Suprapubic skin (tissue), 4 donors: ENCODE measurements around the gene TCF7. TPM values are rescaled to one million over a fixed set of nuclear protein-coding genes. Genes with fewer than 3 reads are reported as not detected.

Experiments used
- DNase-seq, 2 donors: peaks; one replicate each; pipeline ENCODE4 v3.0.0-alpha.2; 2019; ENCODE audit warnings: low spot score in 2 of 2
- H3K27ac ChIP-seq: fragments of 200-600 bp; sonication (generic); one replicate; pipeline ENCODE4 v1.5.1; 2019
- H3K27me3 ChIP-seq: fragments of 200-600 bp; sonication (generic); one replicate; pipeline ENCODE4 v1.5.1; 2019
- H3K36me3 ChIP-seq: fragments of 200-600 bp; sonication (generic); one replicate; pipeline ENCODE4 v1.5.1; 2019
- H3K4me1 ChIP-seq: fragments of 200-600 bp; sonication (generic); one replicate; pipeline ENCODE4 v1.5.1; 2019
- H3K4me3 ChIP-seq: fragments of 200-600 bp; sonication (generic); one replicate; pipeline ENCODE4 v1.5.1; 2019; ENCODE audit warnings: mild to moderate bottlenecking
- H3K9me3 ChIP-seq: fragments of 200-600 bp; sonication (generic); one replicate; pipeline ENCODE4 v1.5.1; 2019
- EP300 ChIP-seq: sonication (generic); formaldehyde crosslinking; IDR thresholded peaks from one replicate; pipeline ENCODE4 v1.6.1; 2017; ENCODE audit warnings: antibody characterized with exemption
- POLR2A ChIP-seq, 2 donors: fragments of 450-650 bp; IDR thresholded peaks; one replicate each; pipeline ENCODE4 v1.6.1; 2017; ENCODE audit warnings: antibody characterized with exemption in 2 of 2, mild to moderate bottlenecking in 2 of 2, moderate library complexity in 2 of 2
- POLR2AphosphoS5 ChIP-seq, 3 donors: sonication (generic); formaldehyde crosslinking; IDR thresholded peaks; one replicate each; pipeline ENCODE4 v1.6.1; 2017; ENCODE audit warnings: antibody characterized with exemption in 3 of 3
- WGBS: methylation state at CpG from one replicate; pipeline ENCODE4 v1.1.5; 2018; 5-methylcytosine and 5-hydroxymethylcytosine counted together
- total RNA-seq, 4 donors: library from RNA; depleted of rRNA; stranded (reverse); fragments of >200 nt; gene quantifications; one replicate each; pipeline ENCODE4 v1.1.0, GENCODE V29; 2016
- TF ChIP-seq, protein P1 (sequence below), 2 donors: fragments of 200-600 bp in 1 of 2; fragments of 450-650 bp in 1 of 2; sonication (generic) in 1 of 2; IDR thresholded peaks; one replicate each; pipeline ENCODE4 v1.5.1; 2016 to 2019; ENCODE audit warnings: antibody characterized with exemption in 2 of 2, mild to moderate bottlenecking in 1 of 2, moderate library complexity in 1 of 2

TCF7 gene
- total RNA-seq, 4 donors from 2014 or later: 2.9 to 7.2 (median 4.9) TPM

GRCh38 chr5:134090522-134090921 is 24.0 kb upstream of the TCF7 start:
- 58% methylated on average over 5 of the region's 5 CpGs for WGBS
- Histone ChIP-seq H3K4me1 (no peaks in the 10 kb centered on the region), H3K9me3 (no peaks in the 10 kb centered on the region), H3K27me3 (no peaks in the 10 kb centered on the region), H3K27ac (no peak overlapping the region), H3K4me3 (no peak overlapping the region), H3K36me3 (no peaks in the 10 kb centered on the region)
- no peak for DNase-seq
- TF ChIP-seq, protein P1, sequence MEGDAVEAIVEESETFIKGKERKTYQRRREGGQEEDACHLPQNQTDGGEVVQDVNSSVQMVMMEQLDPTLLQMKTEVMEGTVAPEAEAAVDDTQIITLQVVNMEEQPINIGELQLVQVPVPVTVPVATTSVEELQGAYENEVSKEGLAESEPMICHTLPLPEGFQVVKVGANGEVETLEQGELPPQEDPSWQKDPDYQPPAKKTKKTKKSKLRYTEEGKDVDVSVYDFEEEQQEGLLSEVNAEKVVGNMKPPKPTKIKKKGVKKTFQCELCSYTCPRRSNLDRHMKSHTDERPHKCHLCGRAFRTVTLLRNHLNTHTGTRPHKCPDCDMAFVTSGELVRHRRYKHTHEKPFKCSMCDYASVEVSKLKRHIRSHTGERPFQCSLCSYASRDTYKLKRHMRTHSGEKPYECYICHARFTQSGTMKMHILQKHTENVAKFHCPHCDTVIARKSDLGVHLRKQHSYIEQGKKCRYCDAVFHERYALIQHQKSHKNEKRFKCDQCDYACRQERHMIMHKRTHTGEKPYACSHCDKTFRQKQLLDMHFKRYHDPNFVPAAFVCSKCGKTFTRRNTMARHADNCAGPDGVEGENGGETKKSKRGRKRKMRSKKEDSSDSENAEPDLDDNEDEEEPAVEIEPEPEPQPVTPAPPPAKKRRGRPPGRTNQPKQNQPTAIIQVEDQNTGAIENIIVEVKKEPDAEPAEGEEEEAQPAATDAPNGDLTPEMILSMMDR (IDR thresholded peaks at IDR 0.05): no peak
- TF ChIP-seq POLR2AphosphoS5 (IDR thresholded peaks at IDR 0.05) (no peak), POLR2A (IDR thresholded peaks at IDR 0.05) (no peak), EP300 (no peak)

DNA sequence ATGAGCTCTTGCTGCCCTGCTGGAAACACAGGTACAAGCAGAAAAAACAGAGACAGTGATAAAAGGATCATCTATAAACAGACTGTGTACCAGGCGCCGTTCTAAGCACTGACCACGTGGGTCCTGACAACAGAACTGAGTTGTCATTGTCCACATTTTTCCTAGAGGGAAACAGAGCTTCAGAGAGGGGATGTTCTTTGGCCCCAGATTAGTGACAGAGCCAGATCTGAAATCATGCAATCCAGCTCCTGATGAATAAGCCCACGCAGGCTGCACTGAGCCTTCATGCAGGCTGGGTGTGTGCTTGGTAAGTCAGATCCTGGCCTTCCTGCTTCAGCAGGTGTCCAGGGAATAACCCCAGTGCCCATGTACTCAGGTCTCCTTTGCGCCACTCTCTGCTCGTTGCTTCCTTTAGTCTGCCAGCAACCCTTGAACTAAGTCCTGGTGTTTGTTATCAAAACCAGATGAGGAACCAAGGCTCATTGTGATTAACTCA is 22.8 kb upstream of the TCF7 start:
- Histone ChIP-seq H3K36me3 (no peaks in the 10 kb centered on the region), H3K27me3 (no peaks in the 10 kb centered on the region), H3K27ac (no peak overlapping the region), H3K4me1 (no peaks in the 10 kb centered on the region), H3K4me3 (no peak overlapping the region), H3K9me3 (no peaks in the 10 kb centered on the region)
- TF ChIP-seq EP300 (no peak), POLR2AphosphoS5 (IDR thresholded peaks at IDR 0.05) (no peak), POLR2A (IDR thresholded peaks at IDR 0.05) (no peak)
- TF ChIP-seq, protein P1 (IDR thresholded peaks at IDR 0.05): no peak
- DNase-seq: no peak
- 56% methylated on average over 6 of the region's 6 CpGs for WGBS

- Histone ChIP-seq H3K27me3 (no peaks in the 10 kb centered on the region), H3K4me3 (no peak overlapping the region), H3K36me3 (no peaks in the 10 kb centered on the region), H3K4me1 (no peaks in the 10 kb centered on the region), H3K27ac (no peak overlapping the region), H3K9me3 (no peaks in the 10 kb centered on the region)
- TF ChIP-seq, protein P1 (IDR thresholded peaks at IDR 0.05): no peak
- TF ChIP-seq EP300 (no peak), POLR2A (IDR thresholded peaks at IDR 0.05) (no peak), POLR2AphosphoS5 (IDR thresholded peaks at IDR 0.05) (no peak)
- no peak for DNase-seq
- WGBS: 0% methylated on average over 1 of the region's 1 CpG
Observed at GRCh38 chr5:134092875-134093274, 21.6 kb upstream of the TCF7 start.

- WGBS: 100% methylated on average over 1 of the region's 5 CpGs
- no peak overlapping the region for H3K27ac ChIP-seq
Observed at GRCh38 chr5:134093351-134093750, 21.1 kb upstream of the TCF7 start.

DNA sequence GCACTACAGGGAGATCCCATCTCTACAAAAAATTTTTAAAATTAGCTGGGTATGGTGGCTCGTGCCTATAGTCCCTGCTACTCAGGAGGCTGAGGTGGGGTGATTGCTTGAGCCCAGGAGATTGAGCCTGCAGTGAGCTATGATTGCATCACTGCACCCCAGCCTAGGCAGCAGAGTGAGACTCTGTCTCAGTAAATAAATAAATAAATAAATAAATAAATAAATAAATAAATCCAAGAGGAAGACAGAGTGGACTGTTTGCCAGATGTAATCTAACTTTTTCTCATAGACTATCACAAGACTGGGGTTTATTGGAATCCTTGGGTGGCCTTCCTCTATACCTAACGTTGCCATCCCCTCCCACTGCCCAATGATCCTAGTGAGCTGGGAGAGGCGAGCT is 19.2 kb upstream of the TCF7 start:
- no peak overlapping the region for H3K27ac ChIP-seq
- no peak for DNase-seq
- no peaks in the 10 kb centered on the region for H3K27me3 ChIP-seq
- WGBS: 72% methylated on average over 3 of the region's 3 CpGs
- H3K9me3 ChIP-seq: no peaks in the 10 kb centered on the region
- H3K4me3 ChIP-seq: no peak overlapping the region
- TF ChIP-seq EP300 (no peak), POLR2AphosphoS5 (IDR thresholded peaks at IDR 0.05) (no peak), POLR2A (IDR thresholded peaks at IDR 0.05) (no peak)
- TF ChIP-seq, protein P1 (IDR thresholded peaks at IDR 0.05): no peak
- no peaks in the 10 kb centered on the region for H3K36me3 ChIP-seq
- peaks cover under 1% of the 10 kb centered on the region for H3K4me1 ChIP-seq

More at GRCh38 chr5:134093351-134093750, 21.1 kb upstream of the TCF7 start:
- Histone ChIP-seq H3K4me1 (no peaks in the 10 kb centered on the region), H3K4me3 (no peak overlapping the region), H3K36me3 (no peaks in the 10 kb centered on the region), H3K27me3 (no peaks in the 10 kb centered on the region), H3K9me3 (no peaks in the 10 kb centered on the region)
- TF ChIP-seq POLR2A (IDR thresholded peaks at IDR 0.05): no peak
- TF ChIP-seq POLR2AphosphoS5 (IDR thresholded peaks at IDR 0.05): no peak
- TF ChIP-seq EP300: no peak
- TF ChIP-seq, protein P1 (IDR thresholded peaks at IDR 0.05): no peak
- no peak for DNase-seq
